OCI-LY7 (cell line): ENCODE data around the gene ZSCAN31. TPM values are rescaled to one million over a fixed set of nuclear protein-coding genes. Genes with fewer than 3 reads are reported as not detected.

Experiments
- BruUV-seq: library from RNA; stranded (reverse); fragments of 400-500 nt; replicated peaks from 2 replicates; lab custom pipeline; 2021; lab: Mats Ljungman, UMichigan
- CTCF ChIA-PET: fragments of 300-600 bp; sonication (Branson Sonifier 250); formaldehyde crosslinking; loops from one replicate; lab custom pipeline; 2022; ENCODE audit warnings: antibody characterized with exemption; ENCODE audit not compliant: unreplicated experiment; lab: Charles Lee
- POLR2A ChIA-PET: fragments of 300-600 bp; sonication (Branson Sonifier 250); formaldehyde crosslinking; loops from one replicate; lab custom pipeline; 2022; ENCODE audit warnings: antibody characterized with exemption; lab: Charles Lee
- DNase-seq: peaks from one replicate; pipeline ENCODE4 v3.0.0-alpha.2; 2015; ENCODE audit warnings: low spot score
- H2AFZ ChIP-seq: fragments of 200-600 bp; sonication (generic), shearing (Covaris generic); 2 replicates; pipeline ENCODE4 v1.6.1; 2014; ENCODE audit warnings: mild to moderate bottlenecking, antibody characterized with exemption, low read length, moderate library complexity
- H3K27ac ChIP-seq: fragments of 200-600 bp; sonication (generic); 2 replicates; pipeline ENCODE4 v1.5.1; 2014; ENCODE audit warnings: mixed run types, low read depth, mild to moderate bottlenecking, moderate library complexity, low read length, inconsistent platforms; ENCODE audit not compliant: poor library complexity, severe bottlenecking
- H3K36me3 ChIP-seq: fragments of 200-600 bp; sonication (generic); 2 replicates; pipeline ENCODE4 v1.6.1; 2014; ENCODE audit warnings: mild to moderate bottlenecking, antibody characterized with exemption, low read length, moderate library complexity, mixed read lengths; ENCODE audit not compliant: insufficient read depth
- H3K4me1 ChIP-seq: fragments of 200-600 bp; sonication (generic); 2 replicates; pipeline ENCODE4 v1.5.1; 2014; ENCODE audit warnings: mild to moderate bottlenecking, low read length; ENCODE audit not compliant: insufficient read depth, poor library complexity, severe bottlenecking
- H3K4me2 ChIP-seq: fragments of 200-600 bp; sonication (generic); 2 replicates; pipeline ENCODE4 v1.6.1; 2014; ENCODE audit warnings: mild to moderate bottlenecking, low read length
- H3K4me3 ChIP-seq: fragments of 200-600 bp; sonication (generic); 2 replicates; pipeline ENCODE4 v1.5.1; 2014; ENCODE audit warnings: mild to moderate bottlenecking, low read depth, low read length; ENCODE audit not compliant: poor library complexity, severe bottlenecking
- H3K79me2 ChIP-seq: fragments of 200-600 bp; sonication (generic); 2 replicates; pipeline ENCODE4 v1.6.1; 2016; ENCODE audit warnings: low read depth, mild to moderate bottlenecking, low read length, moderate library complexity, mixed read lengths; ENCODE audit not compliant: insufficient read depth
- H3K9me2 ChIP-seq: fragments of 200-600 bp; sonication (generic); 2 replicates; pipeline ENCODE4 v1.6.1; 2016; ENCODE audit warnings: mild to moderate bottlenecking, low read length, mixed read lengths; ENCODE audit not compliant: insufficient read depth
- H3K9me3 ChIP-seq: fragments of 200-600 bp; sonication (generic); 2 replicates; pipeline ENCODE4 v1.6.1; 2014; ENCODE audit warnings: mild to moderate bottlenecking, mixed run types, low read length, mixed read lengths
- H4K20me1 ChIP-seq: fragments of 200-600 bp; sonication (generic); 2 replicates; pipeline ENCODE4 v1.6.1; 2014; ENCODE audit warnings: mild to moderate bottlenecking, antibody characterized with exemption, low read length, moderate library complexity, mixed read lengths; ENCODE audit not compliant: insufficient read depth
- CTCF ChIP-seq: fragments of 200-600 bp; sonication (generic); conservative IDR thresholded peaks from 2 replicates; pipeline ENCODE4 v1.5.1; 2014; ENCODE audit warnings: mild to moderate bottlenecking, antibody characterized with exemption, low read length, moderate library complexity, mixed read lengths
- EZH2phosphoT487 ChIP-seq: fragments of 200-600 bp; sonication (generic); IDR thresholded peaks from 2 replicates; pipeline ENCODE4 v1.6.1; 2018; ENCODE audit warnings: low read depth, borderline replicate concordance, mild to moderate bottlenecking, mixed run types, antibody characterized with exemption, low read length, moderate library complexity, mixed read lengths
- intact Hi-C: fragments of 100-400 bp; cut with micrococcal nuclease; formaldehyde crosslinking; loops from one replicate; pipeline ENCODE4 v1.10.0; 2022; ENCODE audit not compliant: unreplicated experiment
- total RNA-seq, 2 experiments: library from RNA; depleted of rRNA in 1 of 2; stranded (reverse); fragments of >200 nt in 1 of 2; shearing (Covaris generic) in 1 of 2; gene quantifications; 2 replicates each; pipeline ENCODE4 v1.2.3, GENCODE V29; 2014 to 2022

The ZSCAN31 gene
- total RNA-seq, 2 experiments from 2014 or later, result not detected

- H2AFZ ChIP-seq, result peak within 1 kb of the TSS; percentile 93
- H3K9me2 ChIP-seq, result no peaks in the 10 kb centered on the region; the same call in 1 of the 2 replicates
- peak; percentile 85 for DNase-seq
- H3K9me3 ChIP-seq, result peaks cover 18% of the 10 kb centered on the region
- H3K4me1 ChIP-seq, result peaks cover 8% of the 10 kb centered on the region
- H3K4me2 ChIP-seq, result peak within 1 kb of the TSS; percentile 81
- peak within 1 kb of the TSS; percentile 31 for H3K27ac ChIP-seq
- POLR2A ChIA-PET, result interaction anchor here (0.8 to 1.6 kb wide), 2 partner anchors 12 to 102 kb away, joined by 3 read pairs; no protein-coding TSS in a partner anchor
- TSS peak; percentile 89 for BruUV-seq
- H3K79me2 ChIP-seq, result peaks cover 10% of the 10 kb centered on the region; the same call in 1 of the 2 replicates
- H3K4me3 ChIP-seq, result peak within 1 kb of the TSS; percentile 79
- H3K36me3 ChIP-seq, result peaks cover 15% of the 10 kb centered on the region
- H4K20me1 ChIP-seq, result no peaks in the 10 kb centered on the region
- CTCF ChIA-PET, result no interaction called here
- TF ChIP-seq CTCF (no peak), EZH2phosphoT487 (no peak)
- intact Hi-C loops, result loop anchor here (1.0 to 5.0 kb wide), 4 partner anchors 49 to 448 kb away; partner anchors contain the start of genes ZKSCAN4, ZKSCAN8 and ZSCAN12
These were observed 14.2 kb upstream of the ZSCAN31 start, which contains the start of gene ZKSCAN3 for GRCh38 chr6:28349892-28350737. Gene ZKSCAN3 (plus strand): TSS chr6:28349947. CDS start chr6:28359587, 9,640 bp downstream.

- Histone ChIP-seq H3K4me1 (peaks cover 8% of the 10 kb centered on the region), H3K79me2 (peaks cover 10% of the 10 kb centered on the region; the same call in 1 of the 2 replicates), H3K9me2 (no peaks in the 10 kb centered on the region; the same call in 1 of the 2 replicates), H3K36me3 (peaks cover 8% of the 10 kb centered on the region), H3K4me3 (peak overlapping the region; percentile 79), H4K20me1 (no peaks in the 10 kb centered on the region), H3K4me2 (peak overlapping the region; percentile 81), H3K9me3 (peaks cover 11% of the 10 kb centered on the region), H2AFZ (peak overlapping the region; percentile 93), H3K27ac (no peak overlapping the region)
- no peak for DNase-seq
- POLR2A ChIA-PET, result interaction anchor here (0.8 kb wide), 1 partner anchor 12 kb away, joined by 3 read pairs; no protein-coding TSS in a partner anchor
- intact Hi-C loops, result loop anchor here (1.0 kb wide), 1 partner anchor 208 kb away; the partner anchor contains the start of gene ZKSCAN8
- no TSS peak for BruUV-seq
- CTCF ChIA-PET, result no interaction called here
- TF ChIP-seq EZH2phosphoT487, result no peak
- TF ChIP-seq CTCF, result no peak
These were observed 13.5 kb upstream of the ZSCAN31 start for GRCh38 chr6:28349344-28349891.
